HT1080 (cell line): ENCODE data around the gene ABHD10. TPM values are rescaled to one million over a fixed set of nuclear protein-coding genes. Genes with fewer than 3 reads are reported as not detected.

Experiments
- DNase-seq: peaks from one replicate; pipeline ENCODE4 v3.0.0-alpha.2; 2015; ENCODE audit warnings: low read depth
- total RNA-seq: library from RNA; depleted of rRNA; stranded (reverse); fragments of >200 nt; shearing (Covaris generic); gene quantifications from 2 replicates; pipeline ENCODE4 v1.2.3, GENCODE V29; 2014

ABHD10 gene
- total RNA-seq, 1 experiment from 2014 or later, result 61.5 TPM

DNA sequence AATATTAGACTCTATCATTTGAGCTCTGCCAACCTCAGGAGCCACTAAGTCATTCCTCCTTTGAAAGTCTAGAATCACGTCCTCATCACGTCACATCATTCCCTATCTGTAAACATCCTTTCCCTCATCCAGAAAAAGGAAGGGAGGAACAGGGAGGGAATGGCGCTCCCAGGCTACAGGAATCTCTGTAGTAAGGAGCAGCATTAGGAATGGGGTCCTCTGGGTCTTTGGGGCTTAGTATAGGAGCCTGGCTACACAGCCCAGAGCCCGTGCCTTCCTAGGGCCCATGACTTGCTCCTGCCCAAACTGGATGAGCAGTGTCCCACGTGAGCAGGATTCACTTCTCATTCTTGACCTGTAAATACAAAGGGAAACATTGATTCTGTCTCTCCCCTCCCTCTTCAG lies 21.5 kb downstream of the ABHD10 start:
- no peak for DNase-seq

DNA sequence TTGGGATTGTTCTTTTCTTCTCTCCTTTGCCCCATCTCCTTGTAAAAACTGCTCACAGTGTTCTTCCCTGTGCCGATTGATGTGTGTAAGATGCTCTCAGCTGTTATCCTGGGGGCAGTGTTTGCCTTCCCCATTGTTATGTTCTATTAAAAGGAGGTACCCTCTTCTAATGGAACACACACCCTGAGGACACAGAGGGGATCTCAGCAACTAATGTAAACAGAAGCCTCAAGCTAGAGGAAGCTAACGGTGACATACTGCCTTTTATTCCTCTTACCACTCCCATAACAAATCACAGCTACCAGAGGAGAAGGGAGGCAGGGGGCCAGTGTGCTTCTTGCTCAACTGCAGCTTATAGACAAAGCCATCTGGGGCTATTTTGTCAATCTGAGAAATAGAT lies 22.1 kb downstream of the ABHD10 start:
- DNase-seq, result no peak

DNA sequence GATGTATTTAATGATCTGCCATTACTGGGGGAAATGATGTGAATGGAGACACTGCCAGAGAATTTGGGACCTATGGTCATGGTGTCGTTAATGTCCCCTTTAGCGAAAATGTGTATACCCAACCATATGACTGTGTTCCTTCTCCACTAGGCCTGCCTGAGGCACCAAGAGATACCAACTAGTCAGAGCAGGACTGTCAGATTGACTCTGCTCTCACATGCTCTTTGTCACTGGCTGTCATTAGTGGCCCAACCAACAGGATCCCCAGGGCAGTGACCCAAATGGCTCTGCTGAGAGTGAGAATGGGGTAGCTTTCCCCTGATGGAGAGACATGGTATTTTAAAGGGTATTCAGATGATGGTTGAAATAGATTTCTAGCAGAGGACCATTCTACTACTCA lies 22.7 kb downstream of the ABHD10 start:
- DNase-seq, result no peak

DNA sequence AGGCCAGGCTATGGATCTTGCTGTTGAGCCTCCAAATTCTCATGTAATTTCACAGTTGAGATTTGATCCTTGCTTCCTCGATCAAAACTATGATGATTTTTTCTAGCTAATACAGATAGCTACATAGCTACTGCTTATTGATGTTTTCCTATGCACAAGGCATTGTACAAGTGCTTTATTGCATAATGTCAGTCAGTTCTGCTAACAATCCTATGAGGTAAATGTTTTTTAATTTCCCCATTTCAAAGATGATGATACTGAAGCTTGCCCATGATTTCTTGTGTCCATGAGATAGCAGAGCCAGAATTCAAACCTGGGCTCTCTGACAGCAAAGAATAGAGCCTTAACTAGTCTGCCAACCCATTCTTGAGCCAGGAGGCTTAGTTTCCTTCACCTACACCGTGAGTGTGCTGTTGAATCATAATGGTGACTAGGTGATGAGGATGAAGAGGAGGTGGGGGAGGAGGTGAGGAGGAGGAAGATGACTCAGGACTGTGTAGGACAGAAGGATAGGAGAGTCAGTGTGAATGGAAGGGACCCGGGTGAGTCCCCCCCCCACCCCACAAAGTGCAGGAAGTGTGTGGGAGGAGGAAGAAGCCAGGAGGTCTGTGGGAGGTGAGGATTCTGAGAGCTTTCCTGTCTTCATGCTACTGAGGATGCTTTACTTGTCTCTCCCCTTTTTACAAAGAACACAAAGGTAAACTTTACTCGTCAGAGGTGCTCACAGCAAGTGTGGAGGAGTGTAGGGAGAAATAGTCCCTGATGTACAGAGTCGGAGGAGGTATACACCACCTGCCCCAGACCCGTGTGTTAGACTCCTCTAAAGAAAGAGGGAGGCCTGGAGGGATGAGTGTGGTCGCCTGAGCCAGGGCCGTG lies 23.5 kb downstream of the ABHD10 start:
- peak; percentile 99 for DNase-seq

DNA sequence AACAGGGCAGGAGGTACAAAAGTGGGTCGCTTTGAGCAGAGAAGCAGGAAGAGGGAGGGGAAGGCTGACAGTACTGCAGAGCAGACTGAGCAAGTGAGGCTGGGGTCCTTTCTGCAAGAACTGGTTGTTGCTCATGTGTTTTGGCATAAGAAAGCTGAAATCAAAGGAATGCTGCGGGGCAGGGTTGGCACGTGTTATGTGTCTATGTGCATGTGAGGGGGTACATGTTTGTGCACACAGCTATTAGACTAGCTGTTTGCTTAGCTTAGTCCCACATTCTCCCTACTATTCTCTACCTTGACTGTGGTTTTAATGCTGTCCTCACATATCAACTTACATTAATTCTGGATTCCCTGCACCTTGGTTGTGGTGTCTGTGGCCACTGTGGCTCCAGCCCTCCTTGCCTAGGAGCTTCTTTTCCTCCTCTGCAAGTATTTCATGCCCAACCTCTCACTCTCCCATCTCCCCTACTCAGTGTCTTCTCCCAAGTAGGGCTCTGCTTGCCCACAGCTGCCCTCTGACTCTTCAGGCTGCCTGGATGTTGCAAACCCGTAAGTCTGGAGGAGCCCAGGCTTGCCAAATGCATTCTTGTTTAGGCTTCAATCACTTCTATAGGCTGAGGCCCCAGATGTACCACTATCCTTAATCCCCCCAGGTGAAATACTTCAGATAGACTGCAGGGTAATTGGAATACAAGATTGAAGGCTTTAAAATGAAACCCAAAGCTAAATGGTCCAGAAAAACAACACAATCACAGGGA lies 24.7 kb downstream of the ABHD10 start:
- no peak for DNase-seq

DNA sequence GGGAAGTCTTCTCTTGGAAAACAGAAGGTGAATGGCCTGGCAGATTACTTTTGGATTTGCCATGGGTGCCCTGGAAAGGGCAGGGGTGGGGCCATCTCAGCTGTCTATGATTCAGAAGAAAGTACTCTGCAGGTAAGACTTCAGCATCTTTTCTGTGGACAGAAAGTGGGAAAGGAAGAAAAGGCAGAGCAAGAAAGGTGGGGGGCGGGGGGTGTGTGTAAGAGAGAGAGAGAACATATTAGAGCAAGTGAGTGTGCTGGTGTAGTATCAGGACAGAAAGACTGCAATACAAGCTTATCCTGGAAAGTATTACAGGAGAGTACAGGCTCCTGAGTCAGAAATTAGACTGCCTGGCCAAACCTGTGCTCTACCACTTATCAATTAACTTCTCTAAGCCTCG lies 25.4 kb downstream of the ABHD10 start:
- DNase-seq, result no peak

DNA sequence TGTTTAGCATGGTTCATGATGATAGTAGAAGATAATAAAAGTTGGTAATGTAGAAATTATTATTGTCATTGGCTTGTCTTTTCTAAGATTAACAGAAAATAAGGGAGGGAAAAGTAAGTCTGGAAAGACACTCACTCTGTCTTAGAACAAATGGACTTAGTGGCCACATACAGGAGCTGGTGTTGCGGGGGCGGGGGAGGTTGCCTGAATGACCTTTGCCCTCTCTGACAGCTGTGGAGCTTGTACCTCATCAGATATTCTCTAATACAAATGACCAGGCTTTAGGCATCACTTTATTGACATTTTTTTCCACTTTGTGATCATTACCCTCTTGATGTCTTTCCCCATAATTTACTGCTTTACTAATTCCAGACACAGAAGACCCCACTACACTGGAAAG lies 25.8 kb downstream of the ABHD10 start:
- no peak for DNase-seq

DNA sequence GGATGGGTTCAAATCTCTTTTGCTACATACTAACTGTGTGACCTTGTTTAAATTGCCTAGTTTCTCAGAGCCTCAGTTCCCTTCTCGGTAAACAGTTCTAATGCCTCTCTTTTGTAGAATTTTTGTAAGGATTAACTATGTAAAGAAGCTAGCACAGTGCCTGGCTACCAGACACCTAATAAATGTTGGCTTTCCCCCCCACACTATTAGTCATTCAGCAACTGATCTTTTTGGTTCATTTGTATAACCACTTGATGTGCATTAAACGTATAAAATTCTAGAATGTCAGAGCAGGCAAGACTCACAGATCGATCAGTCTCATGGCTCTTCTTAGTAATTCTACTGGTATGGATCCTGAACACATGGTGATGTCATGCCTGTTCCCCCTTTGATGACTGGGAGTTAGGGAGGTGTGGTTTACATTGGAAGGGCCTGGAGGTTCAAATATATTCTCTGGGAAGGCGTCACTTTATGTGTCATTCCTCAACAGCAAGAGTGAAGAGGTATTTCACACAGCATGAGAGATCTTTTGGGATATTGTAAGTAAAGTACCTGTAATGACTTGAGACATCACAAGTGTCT lies 26.4 kb downstream of the ABHD10 start:
- DNase-seq, result peak; percentile 52

DNA sequence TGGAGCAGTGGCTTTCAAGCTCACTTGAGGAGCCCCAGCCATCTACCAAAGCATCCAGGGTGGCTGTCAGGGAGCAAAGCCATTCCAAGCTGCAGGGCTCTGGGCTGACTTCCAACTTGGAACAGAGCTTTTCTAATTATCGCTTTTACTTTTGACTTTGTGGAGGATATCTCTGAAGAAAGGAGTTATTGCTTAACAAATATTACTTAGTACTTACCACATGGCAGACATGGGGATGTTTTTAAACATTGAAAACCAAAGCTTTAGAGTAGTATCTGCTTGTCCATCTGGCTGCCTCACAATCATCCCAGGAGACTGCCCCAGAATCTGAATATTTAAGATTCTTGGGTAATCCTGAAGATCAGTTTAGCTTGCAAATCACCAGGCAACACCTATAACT lies 28.8 kb downstream of the ABHD10 start:
- DNase-seq, result no peak

DNA sequence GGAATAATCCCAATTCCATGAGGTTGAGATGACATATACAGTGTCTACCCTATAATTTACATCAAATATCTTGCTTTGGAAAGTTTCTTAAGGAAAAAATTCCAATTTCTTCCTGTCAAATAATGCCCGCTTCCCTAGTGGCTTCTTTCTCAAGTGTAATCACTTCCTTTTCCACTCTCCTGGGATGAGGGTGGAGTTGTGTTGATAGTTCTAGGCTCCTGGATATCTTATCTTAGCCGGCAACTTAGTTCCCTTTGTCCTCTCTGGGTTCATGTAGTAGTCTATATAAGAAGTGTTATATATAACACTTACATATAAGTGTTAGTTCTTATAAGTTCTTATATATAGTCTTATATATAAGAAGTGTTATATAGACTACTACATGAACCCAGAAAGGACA lies 30.8 kb downstream of the ABHD10 start:
- DNase-seq, result no peak

DNA sequence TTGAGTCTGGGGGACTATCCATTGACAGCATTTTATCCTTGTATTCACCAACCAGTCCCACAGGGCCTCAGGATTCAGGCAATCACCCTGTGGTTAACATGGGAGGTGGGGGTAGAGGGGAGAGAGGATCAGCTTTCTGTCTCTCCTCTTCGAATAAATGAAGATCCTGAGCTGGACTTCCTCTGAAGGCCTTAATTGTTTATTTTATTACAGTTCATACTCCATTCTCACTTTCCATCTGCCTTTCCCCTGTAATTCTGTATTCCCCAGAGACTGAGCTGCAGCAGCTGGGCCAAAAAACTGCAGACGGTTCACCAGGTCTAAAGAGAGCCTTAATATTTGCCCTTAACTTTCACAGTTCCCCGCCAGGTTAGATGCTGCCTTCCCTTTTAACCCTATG lies 31.8 kb downstream of the ABHD10 start:
- DNase-seq, result no peak

DNA sequence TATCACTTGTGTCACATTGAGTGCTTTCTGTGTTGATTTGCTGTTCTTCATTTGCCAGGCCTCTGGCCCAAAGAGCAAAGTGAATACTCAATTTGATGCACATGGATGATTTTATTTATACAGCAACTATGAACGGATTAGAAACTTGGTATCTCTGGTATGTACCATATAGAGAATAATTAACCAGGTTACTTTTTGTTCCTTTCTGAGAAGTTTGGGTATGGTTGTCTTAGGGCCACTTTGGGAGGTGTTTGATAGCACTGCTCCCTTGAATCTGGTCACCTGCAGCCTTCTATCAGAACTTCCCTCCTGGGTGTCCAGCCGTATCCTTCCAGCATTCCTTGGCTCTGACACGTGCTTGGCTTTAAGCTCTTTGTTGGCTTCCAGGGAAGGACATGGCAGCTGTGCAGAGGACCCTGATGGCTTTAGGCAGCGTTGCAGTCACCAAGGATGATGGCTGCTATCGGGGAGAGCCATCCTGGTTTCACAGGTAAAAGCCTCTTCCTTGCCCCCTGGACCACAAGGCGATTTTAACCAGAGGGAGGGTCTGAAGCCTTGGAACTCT lies 32.6 kb downstream of the ABHD10 start:
- DNase-seq, result no peak

DNA sequence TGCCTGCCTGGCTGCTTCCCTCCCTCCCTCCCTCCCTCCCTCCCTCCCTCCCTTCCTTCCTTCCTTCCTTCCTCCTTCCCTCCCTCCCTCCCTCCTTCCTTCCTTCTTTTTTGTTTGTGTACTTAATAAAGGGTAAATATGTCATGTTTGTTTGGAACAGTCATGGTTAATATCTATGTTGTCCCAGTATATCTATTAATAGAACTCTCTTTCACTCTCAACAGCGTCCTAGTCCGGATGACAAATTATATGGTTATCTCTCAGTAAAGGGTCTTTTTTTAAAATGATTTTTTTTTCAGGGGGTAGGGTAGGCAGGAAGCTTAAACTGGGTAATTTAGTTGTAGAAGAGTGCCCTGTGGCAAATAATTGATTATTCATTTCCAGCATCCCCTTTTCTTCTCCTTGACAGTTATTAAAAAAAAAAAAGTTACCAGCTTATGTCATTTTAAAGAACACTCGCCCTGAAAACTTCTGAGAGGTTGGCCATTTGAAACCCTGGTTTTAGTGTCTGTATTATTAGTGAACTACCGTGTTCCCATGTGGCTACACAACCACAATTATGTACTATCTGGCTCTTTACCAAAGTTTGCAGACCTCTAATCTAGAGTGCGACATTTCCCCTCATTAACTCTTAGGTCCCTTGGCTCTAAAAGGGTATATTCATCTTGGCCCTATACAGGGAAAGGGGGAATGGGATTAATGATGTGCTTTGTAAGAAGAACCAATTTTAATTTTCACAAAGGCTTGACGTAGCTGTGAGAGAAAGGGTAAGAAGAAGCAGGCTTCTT lies 33.6 kb downstream of the ABHD10 start:
- DNase-seq, result no peak

DNA sequence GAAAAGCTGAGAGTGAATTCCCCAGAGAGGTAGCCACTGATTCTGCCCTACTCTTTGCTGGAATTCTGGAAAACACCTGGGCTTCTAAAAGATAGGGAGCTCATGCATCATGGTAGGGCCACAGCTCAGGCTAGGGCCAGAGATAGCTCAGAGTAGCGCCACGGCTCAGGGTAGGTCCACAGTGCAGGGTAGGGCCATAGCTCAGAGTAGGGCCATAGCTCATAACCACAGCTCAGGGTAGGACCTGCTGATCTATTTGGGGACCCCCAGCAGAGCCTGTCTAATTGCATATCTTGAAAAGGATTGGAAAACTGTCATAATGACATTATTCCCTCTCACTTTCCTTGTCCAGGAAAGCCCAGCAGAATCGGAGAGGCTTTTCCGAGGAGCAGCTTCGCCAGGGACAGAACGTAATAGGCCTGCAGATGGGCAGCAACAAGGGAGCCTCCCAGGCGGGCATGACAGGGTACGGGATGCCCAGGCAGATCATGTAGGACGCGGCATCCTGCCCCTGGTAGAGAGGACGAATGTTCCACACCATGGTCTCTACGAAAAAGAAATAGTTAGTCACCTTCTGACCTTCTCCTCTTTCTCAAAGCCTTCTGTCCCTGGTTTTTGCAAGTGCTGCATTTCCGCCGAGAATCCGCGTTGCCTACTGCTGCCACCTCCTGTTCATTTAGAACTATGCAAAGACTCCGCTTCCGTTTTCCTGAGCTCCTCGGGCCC lies 34.4 kb downstream of the ABHD10 start:
- DNase-seq, result peak; percentile 72

DNA sequence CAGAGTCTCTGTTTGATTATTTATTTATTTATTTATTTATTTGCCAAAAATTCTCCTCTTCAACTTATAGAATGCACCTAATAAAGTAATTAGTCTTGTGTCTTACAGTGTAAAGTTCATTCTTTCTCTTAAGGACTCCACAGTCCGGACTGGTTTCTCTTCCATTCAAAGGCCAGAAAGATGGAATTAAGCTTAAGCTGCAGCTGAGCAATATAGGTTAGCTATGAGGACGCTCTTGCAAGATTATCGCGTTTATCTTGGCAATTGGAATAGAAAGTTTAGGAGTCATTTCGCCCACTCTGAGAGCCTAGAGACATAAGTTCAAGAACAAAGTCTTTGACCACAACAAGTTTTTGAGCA lies 34.9 kb downstream of the ABHD10 start:
- DNase-seq, result no peak

DNA sequence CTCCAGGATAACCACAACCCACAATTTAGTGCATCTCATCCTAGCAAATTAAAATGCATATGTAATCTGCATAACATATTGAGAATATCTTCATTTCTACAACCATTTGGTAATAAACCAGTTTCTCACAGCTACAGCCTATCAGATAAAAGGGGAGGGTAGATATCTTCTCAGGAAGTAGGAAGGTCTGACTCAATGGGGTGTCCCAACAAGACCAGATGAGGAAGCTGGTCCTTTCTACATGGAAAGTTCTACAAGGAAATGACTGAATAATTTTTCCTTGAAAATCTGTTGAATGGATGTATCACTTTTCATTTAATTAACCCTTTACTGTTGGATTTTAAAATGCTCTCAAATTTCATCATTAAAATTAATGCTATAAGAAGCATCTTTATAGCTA lies 38.3 kb downstream of the ABHD10 start:
- peak; percentile 34 for DNase-seq

DNA sequence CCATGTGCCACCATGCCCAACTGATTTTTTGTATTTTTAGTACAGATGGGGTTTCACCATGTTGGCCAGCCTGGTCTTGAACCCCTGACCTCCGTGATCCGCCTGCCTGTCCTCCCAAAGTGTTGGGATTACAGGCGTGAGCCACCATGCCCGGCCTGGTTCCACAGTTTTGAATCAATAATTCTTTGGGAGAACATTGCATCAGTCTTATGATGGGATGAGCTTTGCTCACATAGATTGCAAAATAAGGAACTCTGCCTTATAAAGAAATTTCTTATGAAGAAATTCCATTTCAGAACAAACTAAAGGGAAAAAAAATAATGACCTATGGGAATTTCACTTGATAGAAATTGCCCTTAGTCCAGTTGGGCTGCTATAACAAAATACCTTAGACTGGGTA lies 39.9 kb downstream of the ABHD10 start:
- no peak for DNase-seq

DNA sequence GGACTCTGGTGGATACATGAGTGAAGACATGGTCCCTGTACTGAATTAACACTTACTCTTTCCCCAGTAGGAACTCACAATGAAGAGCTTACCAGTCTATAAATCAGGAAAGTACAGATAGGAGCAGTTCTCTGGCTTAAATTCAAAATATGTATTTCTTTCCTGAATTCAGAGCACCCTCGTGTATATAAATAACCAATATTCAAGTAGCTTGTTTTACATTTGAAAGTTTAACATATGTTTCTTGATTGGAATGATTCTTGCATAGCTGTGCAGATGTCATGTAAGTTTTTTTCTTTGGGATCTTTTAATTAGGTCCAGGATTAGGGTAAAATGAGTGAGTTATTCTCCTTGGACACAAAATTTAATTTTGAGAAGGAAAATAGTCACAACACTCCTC lies 40.9 kb downstream of the ABHD10 start:
- DNase-seq, result no peak

DNA sequence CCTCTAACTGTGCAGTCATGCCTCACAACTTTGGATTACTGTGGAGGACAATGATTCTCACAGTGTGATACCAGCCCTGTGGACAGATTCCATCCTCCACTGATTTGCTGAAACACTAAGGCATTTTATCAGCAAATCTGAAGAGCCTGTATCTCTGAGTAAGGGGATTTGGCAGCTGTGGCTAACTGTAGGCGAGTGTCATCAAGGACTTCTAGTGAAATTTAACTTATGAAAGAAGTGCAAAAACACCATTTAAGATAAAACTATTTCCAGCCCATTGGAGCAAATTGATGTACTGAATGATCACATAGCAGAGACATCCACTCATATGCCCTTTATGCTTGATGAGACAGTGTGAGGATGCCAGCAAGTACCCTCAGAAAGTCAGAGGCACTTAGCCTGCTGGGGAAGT lies 41.9 kb downstream of the ABHD10 start:
- no peak for DNase-seq

DNA sequence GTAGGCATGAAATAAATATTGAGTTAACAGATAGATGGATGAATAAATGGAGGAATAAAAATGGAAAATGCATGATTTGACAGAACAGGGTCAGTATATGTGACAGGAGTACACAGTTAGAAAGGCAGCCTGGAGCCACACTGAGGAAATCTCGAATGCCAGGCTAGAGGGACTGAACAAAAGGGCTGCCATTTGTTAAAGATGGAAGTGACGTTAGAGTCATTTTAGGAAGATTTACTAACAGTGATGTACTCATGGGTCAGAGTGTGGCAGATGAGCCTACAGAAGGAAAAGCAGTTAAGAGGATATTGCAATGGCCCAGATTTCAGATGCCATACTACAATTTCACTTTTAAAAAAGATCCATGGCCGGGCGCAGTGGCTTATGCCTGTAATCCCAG lies 48.3 kb downstream of the ABHD10 start:
- no peak for DNase-seq

DNA sequence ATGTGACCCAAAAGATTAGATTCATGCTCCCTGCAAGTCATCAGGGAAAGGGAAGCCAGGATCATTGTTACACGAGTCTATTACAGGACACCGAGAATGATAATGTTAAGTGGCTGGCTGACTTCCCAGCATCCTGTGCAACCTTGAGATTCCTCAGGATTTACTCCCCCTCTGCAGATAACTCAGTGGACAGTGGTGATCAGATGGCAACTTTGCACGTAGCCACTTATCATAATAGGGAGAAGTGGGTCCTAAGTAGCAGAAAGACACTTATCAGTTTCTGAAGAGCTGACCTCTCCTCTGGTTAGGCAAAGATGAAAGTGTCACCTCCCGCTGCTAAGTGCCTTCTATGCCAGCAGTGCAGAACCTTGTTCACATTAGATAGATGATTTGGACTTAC lies 49.0 kb downstream of the ABHD10 start:
- DNase-seq, result no peak
